ENCODE measurements around the gene ATP5ME. TPM values are rescaled to one million over a fixed set of nuclear protein-coding genes. Genes with fewer than 3 reads are reported as not detected.

ATP5ME gene
- total RNA-seq, 1 donor from 2014 or later: 278 TPM

GRCh38 chr4:632926-633325 is 41.1 kb downstream of the ATP5ME start:
- DNase-seq (ENCODE audit: low read depth, low spot score): no peak
- H3K4me1 Mint-ChIP-seq: peaks cover 4% of the 10 kb centered on the region
- H3K27me3 Mint-ChIP-seq (ENCODE audit: low read depth): no peaks in the 10 kb centered on the region
- peaks cover 7% of the 10 kb centered on the region for H3K9me3 Mint-ChIP-seq
- no peak overlapping the region for H3K27ac Mint-ChIP-seq (ENCODE audit: unreplicated experiment)
- H3K4me3 Mint-ChIP-seq: no peak overlapping the region
- peaks cover 6% of the 10 kb centered on the region for H3K36me3 Mint-ChIP-seq (ENCODE audit: low read depth)
- no peak for TF ChIP-seq CTCF (conservative IDR thresholded peaks at IDR 0.05)

GRCh38 chr4:632196-632790 is 41.8 kb downstream of the ATP5ME start:
- Mint-ChIP-seq H3K4me1 (no peaks in the 10 kb centered on the region), H3K4me3 (no peak overlapping the region), H3K27ac (ENCODE audit: unreplicated experiment) (no peak overlapping the region), H3K36me3 (ENCODE audit: low read depth) (peaks cover 6% of the 10 kb centered on the region), H3K27me3 (ENCODE audit: low read depth) (no peaks in the 10 kb centered on the region), H3K9me3 (peaks cover 7% of the 10 kb centered on the region)
- DNase-seq (ENCODE audit: low read depth, low spot score): no peak
- TF ChIP-seq CTCF (conservative IDR thresholded peaks at IDR 0.05): no peak

GRCh38 chr4:630656-631055 is 43.4 kb downstream of the ATP5ME start:
- Mint-ChIP-seq H3K36me3 (ENCODE audit: low read depth) (peaks cover 6% of the 10 kb centered on the region), H3K27ac (ENCODE audit: unreplicated experiment) (no peak overlapping the region), H3K27me3 (ENCODE audit: low read depth) (no peaks in the 10 kb centered on the region), H3K4me1 (no peaks in the 10 kb centered on the region), H3K9me3 (peaks cover 7% of the 10 kb centered on the region), H3K4me3 (no peak overlapping the region)
- no peak for TF ChIP-seq CTCF (conservative IDR thresholded peaks at IDR 0.05)
- no peak for DNase-seq (ENCODE audit: low read depth, low spot score)

- no peak for DNase-seq (ENCODE audit: low read depth, low spot score)
- H3K27me3 Mint-ChIP-seq (ENCODE audit: low read depth): no peaks in the 10 kb centered on the region
- H3K9me3 Mint-ChIP-seq: peaks cover 7% of the 10 kb centered on the region
- no peak overlapping the region for H3K27ac Mint-ChIP-seq (ENCODE audit: unreplicated experiment)
- H3K4me1 Mint-ChIP-seq: no peaks in the 10 kb centered on the region
- H3K36me3 Mint-ChIP-seq (ENCODE audit: low read depth): peaks cover 6% of the 10 kb centered on the region
- no peak for TF ChIP-seq CTCF (conservative IDR thresholded peaks at IDR 0.05)
- H3K4me3 Mint-ChIP-seq: no peak overlapping the region
Measured at GRCh38 chr4:629915-630641, 44.0 kb downstream of the ATP5ME start.

- no peak overlapping the region for H3K27ac Mint-ChIP-seq (ENCODE audit: unreplicated experiment)
- H3K4me3 Mint-ChIP-seq: no peak overlapping the region
- peaks cover 7% of the 10 kb centered on the region for H3K9me3 Mint-ChIP-seq
- no peak for DNase-seq (ENCODE audit: low read depth, low spot score)
- H3K4me1 Mint-ChIP-seq: no peaks in the 10 kb centered on the region
- no peak for TF ChIP-seq CTCF (conservative IDR thresholded peaks at IDR 0.05)
- peaks cover 6% of the 10 kb centered on the region for H3K36me3 Mint-ChIP-seq (ENCODE audit: low read depth)
- no peaks in the 10 kb centered on the region for H3K27me3 Mint-ChIP-seq (ENCODE audit: low read depth)
Measured at GRCh38 chr4:629636-629914, 44.5 kb downstream of the ATP5ME start.
